ENCODE measurements around the gene UBTD2.

UBTD2 gene

GRCh38 chr5:172283862-172284610 is 472 bp upstream of the UBTD2 start (continued):
- TF ChIP-seq ZNF292 (tag by site-specific recombination; IDR thresholded peaks at IDR 0.05; ENCODE audit: borderline replicate concordance, low read depth) (no peak), GLI4 (tag by site-specific recombination; IDR thresholded peaks at IDR 0.05) (no peak), ZNF514 (tag by site-specific recombination; IDR thresholded peaks at IDR 0.05) (no peak), ZNF548 (tag by site-specific recombination; IDR thresholded peaks at IDR 0.05) (no peak), ZNF2 (tag by site-specific recombination; IDR thresholded peaks at IDR 0.05) (no peak), ZEB2 (tag by site-specific recombination; IDR thresholded peaks at IDR 0.05) (peak; percentile 43; the same call in 1 of the 2 replicates), ZNF521 (tag by site-specific recombination; IDR thresholded peaks at IDR 0.05) (no peak), ZNF202 (tag by site-specific recombination; IDR thresholded peaks at IDR 0.05; ENCODE audit: borderline replicate concordance) (no peak), ZNF449 (tag by site-specific recombination; IDR thresholded peaks at IDR 0.05) (no peak; the same call in 1 of the 2 replicates), ZBTB20 (tag by site-specific recombination; IDR thresholded peaks at IDR 0.05) (0 out of 2 replicates have a peak, but pooled peaks have one; percentile 71), ZSCAN23 (tag by site-specific recombination; IDR thresholded peaks at IDR 0.05) (peak; percentile 57; the same call in 1 of the 2 replicates), YY2 (tag by site-specific recombination; IDR thresholded peaks at IDR 0.05) (no peak), ZXDB (tag by site-specific recombination; IDR thresholded peaks at IDR 0.05) (peak; percentile 63), ZNF121 (tag by site-specific recombination; IDR thresholded peaks at IDR 0.05) (no peak), KLF1 (tag by site-specific recombination; IDR thresholded peaks at IDR 0.05) (peak; percentile 58), ZBTB49 (tag by site-specific recombination; IDR thresholded peaks at IDR 0.05; ENCODE audit: low read depth) (no peak), ZNF146 (tag by site-specific recombination; IDR thresholded peaks at IDR 0.05) (no peak), PBX3 (CRISPR knock-in tag; IDR thresholded peaks at IDR 0.05) (0 out of 2 replicates have a peak, but pooled peaks have one; percentile 40), KLF17 (tag by site-specific recombination; IDR thresholded peaks at IDR 0.05) (peak; percentile 50; the same call in 1 of the 2 replicates), PRDM1 (tag by site-specific recombination; IDR thresholded peaks at IDR 0.05) (peak; percentile 97), ZNF747 (tag by site-specific recombination; IDR thresholded peaks at IDR 0.05) (no peak), SP7 (tag by site-specific recombination; IDR thresholded peaks at IDR 0.05) (0 out of 2 replicates have a peak, but pooled peaks have one; percentile 31)
- TF ChIP-seq, protein P1, sequence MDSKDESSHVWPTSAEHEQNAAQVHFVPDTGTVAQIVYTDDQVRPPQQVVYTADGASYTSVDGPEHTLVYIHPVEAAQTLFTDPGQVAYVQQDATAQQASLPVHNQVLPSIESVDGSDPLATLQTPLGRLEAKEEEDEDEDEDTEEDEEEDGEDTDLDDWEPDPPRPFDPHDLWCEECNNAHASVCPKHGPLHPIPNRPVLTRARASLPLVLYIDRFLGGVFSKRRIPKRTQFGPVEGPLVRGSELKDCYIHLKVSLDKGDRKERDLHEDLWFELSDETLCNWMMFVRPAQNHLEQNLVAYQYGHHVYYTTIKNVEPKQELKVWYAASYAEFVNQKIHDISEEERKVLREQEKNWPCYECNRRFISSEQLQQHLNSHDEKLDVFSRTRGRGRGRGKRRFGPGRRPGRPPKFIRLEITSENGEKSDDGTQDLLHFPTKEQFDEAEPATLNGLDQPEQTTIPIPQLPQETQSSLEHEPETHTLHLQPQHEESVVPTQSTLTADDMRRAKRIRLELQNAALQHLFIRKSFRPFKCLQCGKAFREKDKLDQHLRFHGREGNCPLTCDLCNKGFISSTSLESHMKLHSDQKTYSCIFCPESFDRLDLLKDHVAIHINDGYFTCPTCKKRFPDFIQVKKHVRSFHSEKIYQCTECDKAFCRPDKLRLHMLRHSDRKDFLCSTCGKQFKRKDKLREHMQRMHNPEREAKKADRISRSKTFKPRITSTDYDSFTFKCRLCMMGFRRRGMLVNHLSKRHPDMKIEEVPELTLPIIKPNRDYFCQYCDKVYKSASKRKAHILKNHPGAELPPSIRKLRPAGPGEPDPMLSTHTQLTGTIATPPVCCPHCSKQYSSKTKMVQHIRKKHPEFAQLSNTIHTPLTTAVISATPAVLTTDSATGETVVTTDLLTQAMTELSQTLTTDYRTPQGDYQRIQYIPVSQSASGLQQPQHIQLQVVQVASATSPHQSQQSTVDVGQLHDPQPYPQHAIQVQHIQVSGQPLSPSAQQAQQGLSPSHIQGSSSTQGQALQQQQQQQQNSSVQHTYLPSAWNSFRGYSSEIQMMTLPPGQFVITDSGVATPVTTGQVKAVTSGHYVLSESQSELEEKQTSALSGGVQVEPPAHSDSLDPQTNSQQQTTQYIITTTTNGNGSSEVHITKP (tag by site-specific recombination; IDR thresholded peaks at IDR 0.05) = peak; percentile 91
- TF ChIP-seq, protein P2, sequence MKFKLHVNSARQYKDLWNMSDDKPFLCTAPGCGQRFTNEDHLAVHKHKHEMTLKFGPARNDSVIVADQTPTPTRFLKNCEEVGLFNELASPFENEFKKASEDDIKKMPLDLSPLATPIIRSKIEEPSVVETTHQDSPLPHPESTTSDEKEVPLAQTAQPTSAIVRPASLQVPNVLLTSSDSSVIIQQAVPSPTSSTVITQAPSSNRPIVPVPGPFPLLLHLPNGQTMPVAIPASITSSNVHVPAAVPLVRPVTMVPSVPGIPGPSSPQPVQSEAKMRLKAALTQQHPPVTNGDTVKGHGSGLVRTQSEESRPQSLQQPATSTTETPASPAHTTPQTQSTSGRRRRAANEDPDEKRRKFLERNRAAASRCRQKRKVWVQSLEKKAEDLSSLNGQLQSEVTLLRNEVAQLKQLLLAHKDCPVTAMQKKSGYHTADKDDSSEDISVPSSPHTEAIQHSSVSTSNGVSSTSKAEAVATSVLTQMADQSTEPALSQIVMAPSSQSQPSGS (tag by site-specific recombination; IDR thresholded peaks at IDR 0.05; ENCODE audit: low read depth) = no peak
